ENCODE data around the gene ADAM10. TPM values are rescaled to one million over a fixed set of nuclear protein-coding genes. Genes with fewer than 3 reads are reported as not detected.

The ADAM10 gene
- polyA plus RNA-seq, 1 donor (not counting 4 experiments of a cell fraction or from before 2014, with no cell fraction given), result 198 TPM

GRCh38 chr15:58589047-58589446, 160.5 kb downstream of the ADAM10 start:
- no peak for TF ChIP-seq EZH2 (IDR thresholded peaks at IDR 0.05; ENCODE audit: low read length)
- no peaks in the 10 kb centered on the region for H3K4me1 ChIP-seq (ENCODE audit: control insufficient read depth, extremely low read depth, insufficient read depth, low read length)
- no peaks in the 10 kb centered on the region for H3K27me3 ChIP-seq (ENCODE audit: control insufficient read depth, extremely low read depth, insufficient read depth, low read length)
- FAIRE-seq, result peak; percentile 34
- H4K20me1 ChIP-seq (ENCODE audit: control insufficient read depth, extremely low read depth, insufficient read depth, low read length), result no peaks in the 10 kb centered on the region
- no peak overlapping the region for H3K9ac ChIP-seq (ENCODE audit: control insufficient read depth, extremely low read depth, insufficient read depth, low read length)
- no peak overlapping the region for H2AFZ ChIP-seq (ENCODE audit: control insufficient read depth, low read length)
- H3K4me2 ChIP-seq (ENCODE audit: control insufficient read depth, extremely low read depth, insufficient read depth, low read depth, low read length), result no peak overlapping the region
- H3K27ac ChIP-seq (ENCODE audit: control insufficient read depth, insufficient read depth, low read length), result no peak overlapping the region
- no peak for DNase-seq (ENCODE audit: low read depth, low spot score)
- dilution Hi-C loops (cut with MboI; ENCODE audit: extremely low pct_ligation_motif_present, low sequenced_read_pairs), result no loop called here
- no peaks in the 10 kb centered on the region for H3K9me1 ChIP-seq (ENCODE audit: control insufficient read depth, extremely low read depth, insufficient read depth, low read length)
- H3K36me3 ChIP-seq (ENCODE audit: control insufficient read depth in 2 of 2, extremely low read depth in 1 of 2, insufficient read depth in 2 of 2, low read length in 2 of 2), result no peaks in the 10 kb centered on the region
- H3K9me3 ChIP-seq (ENCODE audit: control insufficient read depth, low read depth, low read length), result no peaks in the 10 kb centered on the region
- H3K4me3 ChIP-seq (ENCODE audit: control insufficient read depth in 2 of 3, extremely low read depth in 1 of 3, insufficient read depth in 2 of 3, low read depth in 1 of 3, low read length in 3 of 3), result no peak overlapping the region
- no peaks in the 10 kb centered on the region for H3K79me2 ChIP-seq (ENCODE audit: control insufficient read depth, insufficient read depth, low read length)

GRCh38 chr15:58588096-58588495, 161.4 kb downstream of the ADAM10 start:
- Histone ChIP-seq H3K9ac (ENCODE audit: control insufficient read depth, extremely low read depth, insufficient read depth, low read length) (no peak overlapping the region), H3K36me3 (ENCODE audit: control insufficient read depth in 2 of 2, extremely low read depth in 1 of 2, insufficient read depth in 2 of 2, low read length in 2 of 2) (no peaks in the 10 kb centered on the region), H3K4me2 (ENCODE audit: control insufficient read depth, extremely low read depth, insufficient read depth, low read depth, low read length) (no peak overlapping the region), H3K27ac (ENCODE audit: control insufficient read depth, insufficient read depth, low read length) (no peak overlapping the region), H2AFZ (ENCODE audit: control insufficient read depth, low read length) (no peak overlapping the region), H3K9me1 (ENCODE audit: control insufficient read depth, extremely low read depth, insufficient read depth, low read length) (no peaks in the 10 kb centered on the region), H3K27me3 (ENCODE audit: control insufficient read depth, extremely low read depth, insufficient read depth, low read length) (no peaks in the 10 kb centered on the region), H3K79me2 (ENCODE audit: control insufficient read depth, insufficient read depth, low read length) (no peaks in the 10 kb centered on the region), H3K4me3 (ENCODE audit: control insufficient read depth in 2 of 3, extremely low read depth in 1 of 3, insufficient read depth in 2 of 3, low read depth in 1 of 3, low read length in 3 of 3) (no peak overlapping the region), H3K4me1 (ENCODE audit: control insufficient read depth, extremely low read depth, insufficient read depth, low read length) (no peaks in the 10 kb centered on the region), H4K20me1 (ENCODE audit: control insufficient read depth, extremely low read depth, insufficient read depth, low read length) (no peaks in the 10 kb centered on the region), H3K9me3 (ENCODE audit: control insufficient read depth, low read depth, low read length) (no peaks in the 10 kb centered on the region)
- no peak for DNase-seq (ENCODE audit: low read depth, low spot score)
- TF ChIP-seq EZH2 (IDR thresholded peaks at IDR 0.05; ENCODE audit: low read length) (no peak), CTCF (optimal IDR thresholded peaks at IDR 0.05 in 1 of 3, IDR thresholded peaks at IDR 0.05 in 1 of 3, conservative IDR thresholded peaks at IDR 0.05 in 1 of 3; ENCODE audit: extremely low read depth in 1 of 3, insufficient read depth in 2 of 3, low read length in 3 of 3) (no peak)
- no peak for FAIRE-seq
- dilution Hi-C loops (cut with MboI; ENCODE audit: extremely low pct_ligation_motif_present, low sequenced_read_pairs), result no loop called here

- Histone ChIP-seq H3K9ac (ENCODE audit: control insufficient read depth, extremely low read depth, insufficient read depth, low read length) (no peak overlapping the region), H2AFZ (ENCODE audit: control insufficient read depth, low read length) (no peak overlapping the region), H3K9me3 (ENCODE audit: control insufficient read depth, low read depth, low read length) (no peaks in the 10 kb centered on the region), H3K27me3 (ENCODE audit: control insufficient read depth, extremely low read depth, insufficient read depth, low read length) (no peaks in the 10 kb centered on the region), H3K4me2 (ENCODE audit: control insufficient read depth, extremely low read depth, insufficient read depth, low read depth, low read length) (no peak overlapping the region), H3K4me1 (ENCODE audit: control insufficient read depth, extremely low read depth, insufficient read depth, low read length) (no peaks in the 10 kb centered on the region), H3K4me3 (ENCODE audit: control insufficient read depth in 2 of 3, extremely low read depth in 1 of 3, insufficient read depth in 2 of 3, low read depth in 1 of 3, low read length in 3 of 3) (no peak overlapping the region), H3K36me3 (ENCODE audit: control insufficient read depth in 2 of 2, extremely low read depth in 1 of 2, insufficient read depth in 2 of 2, low read length in 2 of 2) (no peaks in the 10 kb centered on the region), H4K20me1 (ENCODE audit: control insufficient read depth, extremely low read depth, insufficient read depth, low read length) (no peaks in the 10 kb centered on the region), H3K79me2 (ENCODE audit: control insufficient read depth, insufficient read depth, low read length) (no peaks in the 10 kb centered on the region), H3K27ac (ENCODE audit: control insufficient read depth, insufficient read depth, low read length) (no peak overlapping the region), H3K9me1 (ENCODE audit: control insufficient read depth, extremely low read depth, insufficient read depth, low read length) (no peaks in the 10 kb centered on the region)
- dilution Hi-C loops (cut with MboI; ENCODE audit: extremely low pct_ligation_motif_present, low sequenced_read_pairs), result no loop called here
- FAIRE-seq (no peak), DNase-seq (ENCODE audit: low read depth, low spot score) (no peak)
- TF ChIP-seq EZH2 (IDR thresholded peaks at IDR 0.05; ENCODE audit: low read length), result no peak
- no peak for TF ChIP-seq CTCF (optimal IDR thresholded peaks at IDR 0.05 in 1 of 3, IDR thresholded peaks at IDR 0.05 in 1 of 3, conservative IDR thresholded peaks at IDR 0.05 in 1 of 3; ENCODE audit: extremely low read depth in 1 of 3, insufficient read depth in 2 of 3, low read length in 3 of 3)
Observed at GRCh38 chr15:58587486-58587885, 162.0 kb downstream of the ADAM10 start.
